Tibial nerve (tissue), 4 donors: Measurements from ENCODE around the gene C2orf15.

Experiments used
- EP300 ChIP-seq, 2 donors: sonication (generic); formaldehyde crosslinking; IDR thresholded peaks; one replicate each; pipeline ENCODE4 v1.6.1; 2017; ENCODE audit warnings: antibody characterized with exemption in 2 of 2, mild to moderate bottlenecking in 1 of 2
- TF ChIP-seq, protein P1 (sequence below), 5 experiments: fragments of 200-600 bp in 3 of 5; fragments of 450-650 bp in 2 of 5; sonication (generic) in 3 of 5; IDR thresholded peaks; one replicate each; pipeline ENCODE4 v1.5.1; 2016 to 2019; ENCODE audit warnings: antibody characterized with exemption in 5 of 5, mild to moderate bottlenecking in 3 of 5, moderate library complexity in 2 of 5

DNA sequence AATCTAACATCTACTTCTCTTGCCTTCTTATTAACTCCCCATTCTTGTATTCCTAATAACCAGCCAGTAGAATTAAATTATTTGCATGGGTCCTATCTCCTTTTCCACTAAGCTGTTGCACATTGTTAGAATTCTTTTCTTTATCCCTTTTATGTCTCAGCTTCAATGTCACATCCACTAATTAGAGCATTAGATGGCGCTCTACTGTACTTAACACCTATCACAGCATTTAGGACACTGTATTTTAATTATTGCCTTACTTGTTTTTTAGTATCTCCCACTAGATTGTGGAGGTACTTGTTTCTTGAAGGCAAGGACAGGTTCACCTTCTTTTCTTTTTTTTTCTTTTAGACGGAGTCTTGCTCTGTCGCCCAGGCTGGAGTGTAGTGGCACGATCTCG lies 17.1 kb downstream of the C2orf15 start:
- TF ChIP-seq, protein P1, sequence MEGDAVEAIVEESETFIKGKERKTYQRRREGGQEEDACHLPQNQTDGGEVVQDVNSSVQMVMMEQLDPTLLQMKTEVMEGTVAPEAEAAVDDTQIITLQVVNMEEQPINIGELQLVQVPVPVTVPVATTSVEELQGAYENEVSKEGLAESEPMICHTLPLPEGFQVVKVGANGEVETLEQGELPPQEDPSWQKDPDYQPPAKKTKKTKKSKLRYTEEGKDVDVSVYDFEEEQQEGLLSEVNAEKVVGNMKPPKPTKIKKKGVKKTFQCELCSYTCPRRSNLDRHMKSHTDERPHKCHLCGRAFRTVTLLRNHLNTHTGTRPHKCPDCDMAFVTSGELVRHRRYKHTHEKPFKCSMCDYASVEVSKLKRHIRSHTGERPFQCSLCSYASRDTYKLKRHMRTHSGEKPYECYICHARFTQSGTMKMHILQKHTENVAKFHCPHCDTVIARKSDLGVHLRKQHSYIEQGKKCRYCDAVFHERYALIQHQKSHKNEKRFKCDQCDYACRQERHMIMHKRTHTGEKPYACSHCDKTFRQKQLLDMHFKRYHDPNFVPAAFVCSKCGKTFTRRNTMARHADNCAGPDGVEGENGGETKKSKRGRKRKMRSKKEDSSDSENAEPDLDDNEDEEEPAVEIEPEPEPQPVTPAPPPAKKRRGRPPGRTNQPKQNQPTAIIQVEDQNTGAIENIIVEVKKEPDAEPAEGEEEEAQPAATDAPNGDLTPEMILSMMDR (IDR thresholded peaks at IDR 0.05), result no peak
- no peak for TF ChIP-seq EP300 (IDR thresholded peaks at IDR 0.05)
